ENCODE measurements around the gene CD63. TPM values are rescaled to one million over a fixed set of nuclear protein-coding genes. Genes with fewer than 3 reads are reported as not detected.

Gene CD63
- total and polyA plus RNA-seq, 9 of the 15 experiments (the other 6 are each of a cell fraction or from before 2014, with no cell fraction given), result 313 to 735 (median 433) TPM

- no peak overlapping the region for H3K4me3 ChIP-seq
- DNase-seq (ENCODE audit: extremely low read depth in 1 of 4, low spot score in 3 of 4) (peak; percentile 48 to 84 (median 63)), ATAC-seq (peak; percentile 88), FAIRE-seq (peak; percentile 93)
- H3K27me3 ChIP-seq (ENCODE audit: control insufficient read depth in 2 of 2, insufficient read depth in 2 of 2, low read length in 2 of 2), result no peaks in the 10 kb centered on the region
- no peaks in the 10 kb centered on the region for H3K9me1 ChIP-seq (ENCODE audit: control insufficient read depth, insufficient read depth, low read length)
- 45% methylated on average over 4 of the region's 6 CpGs for WGBS (ENCODE audit: insufficient coverage, low coverage, missing lambda C conversion rate)
- peak overlapping the region; percentile 95 for H2AFZ ChIP-seq (ENCODE audit: low read depth, low read length)
- ChIA-PET CTCF (ENCODE audit: low intra/inter-chr PET ratio) (interaction anchor here (0.7 to 2.2 kb wide), 5 partner anchors 12 to 548 kb away, joined by 3 to 20 read pairs (median 3); a partner anchor contains a TSS), POLR2A (interaction anchor here (0.5 to 3.7 kb wide), 3 partner anchors 8 to 302 kb away, joined by 3 to 25 read pairs (median 3); partner anchors contain the start of gene CD63)
- BruUV-seq (replicated peaks), result no TSS peak
- H3K4me1 ChIP-seq (replicated peaks in 1 of 2; ENCODE audit: control insufficient read depth in 2 of 2, insufficient read depth in 2 of 2, low read length in 2 of 2), result peaks cover 18% of the 10 kb centered on the region in 2 experiments
- H3K79me2 ChIP-seq (ENCODE audit: control insufficient read depth, insufficient read depth, low read length), result no peaks in the 10 kb centered on the region
- H3K9me3 ChIP-seq (replicated peaks; ENCODE audit: control insufficient read depth, insufficient read depth, low read depth, low read length), result no peaks in the 10 kb centered on the region
- intact Hi-C loops (cut with micrococcal nuclease) (loop anchor here (1.0 to 5.0 kb wide), 4 partner anchors 13 to 550 kb away; a partner anchor contains a TSS), in situ Hi-C loops (cut with MboI) (loop anchor here (5.0 kb wide), 2 partner anchors 205 to 295 kb away; no protein-coding TSS in a partner anchor)
- H3K27ac ChIP-seq (ENCODE audit: extremely low read depth, low read depth, low read length), result no peak overlapping the region
- no peak overlapping the region for H3K4me2 ChIP-seq (ENCODE audit: insufficient read depth, low read length)
- peak overlapping the region in 1 of 2 experiments; percentile 1; a peak in 1 of 4 replicates for H3K9ac ChIP-seq (ENCODE audit: insufficient read depth in 1 of 2, low read depth in 2 of 2, low read length in 2 of 2)
- H4K20me1 ChIP-seq (replicated peaks; ENCODE audit: control insufficient read depth, insufficient read depth, low read length), result no peaks in the 10 kb centered on the region
- H3K36me3 ChIP-seq (ENCODE audit: control insufficient read depth, insufficient read depth, low read length), result no peaks in the 10 kb centered on the region
- TF ChIP-seq ZNF143 (CRISPR knock-in tag; IDR thresholded peaks at IDR 0.05) (no peak), POLR3G (IDR thresholded peaks at IDR 0.05; ENCODE audit: extremely low read depth, insufficient read length, insufficient replicate concordance) (no peak), CBFA2T2 (conservative IDR thresholded peaks at IDR 0.05) (no peak), MAZ (CRISPR knock-in tag; conservative IDR thresholded peaks at IDR 0.05 in 1 of 2, IDR thresholded peaks at IDR 0.05 in 1 of 2) (peak in 1 of 2 experiments; percentile 75; a peak in 2 of 4 replicates), SMC3 (conservative IDR thresholded peaks at IDR 0.05; ENCODE audit: insufficient read depth, low read depth, low read length) (peak; percentile 77), ATF7 (IDR thresholded peaks at IDR 0.05) (peak; percentile 45; the same call in 1 of the 2 replicates), RB1 (IDR thresholded peaks at IDR 0.05; ENCODE audit: low read depth) (peak; percentile 73; the same call in 1 of the 2 replicates), GTF2B (IDR thresholded peaks at IDR 0.05; ENCODE audit: extremely low read depth, insufficient read length) (no peak), ARNT (IDR thresholded peaks at IDR 0.05) (0 out of 4 replicates have a peak, but pooled peaks of 1 of the 2 experiments have one; percentile 30), ARHGAP35 (IDR thresholded peaks at IDR 0.05; ENCODE audit: partially characterized antibody) (no peak), ZNF785 (CRISPR knock-in tag; IDR thresholded peaks at IDR 0.05) (no peak), MTA2 (IDR thresholded peaks at IDR 0.05; ENCODE audit: low read depth) (no peak), ZNF316 (IDR thresholded peaks at IDR 0.05) (peak; percentile 87), NONO (IDR thresholded peaks at IDR 0.05; ENCODE audit: low read depth in 2 of 2, low read length in 1 of 2) (no peak), SREBF2 (CRISPR knock-in tag; IDR thresholded peaks at IDR 0.05) (no peak), XRCC5 (IDR thresholded peaks at IDR 0.05; ENCODE audit: low read depth, low read length) (no peak)
- TF ChIP-seq, protein P1, sequence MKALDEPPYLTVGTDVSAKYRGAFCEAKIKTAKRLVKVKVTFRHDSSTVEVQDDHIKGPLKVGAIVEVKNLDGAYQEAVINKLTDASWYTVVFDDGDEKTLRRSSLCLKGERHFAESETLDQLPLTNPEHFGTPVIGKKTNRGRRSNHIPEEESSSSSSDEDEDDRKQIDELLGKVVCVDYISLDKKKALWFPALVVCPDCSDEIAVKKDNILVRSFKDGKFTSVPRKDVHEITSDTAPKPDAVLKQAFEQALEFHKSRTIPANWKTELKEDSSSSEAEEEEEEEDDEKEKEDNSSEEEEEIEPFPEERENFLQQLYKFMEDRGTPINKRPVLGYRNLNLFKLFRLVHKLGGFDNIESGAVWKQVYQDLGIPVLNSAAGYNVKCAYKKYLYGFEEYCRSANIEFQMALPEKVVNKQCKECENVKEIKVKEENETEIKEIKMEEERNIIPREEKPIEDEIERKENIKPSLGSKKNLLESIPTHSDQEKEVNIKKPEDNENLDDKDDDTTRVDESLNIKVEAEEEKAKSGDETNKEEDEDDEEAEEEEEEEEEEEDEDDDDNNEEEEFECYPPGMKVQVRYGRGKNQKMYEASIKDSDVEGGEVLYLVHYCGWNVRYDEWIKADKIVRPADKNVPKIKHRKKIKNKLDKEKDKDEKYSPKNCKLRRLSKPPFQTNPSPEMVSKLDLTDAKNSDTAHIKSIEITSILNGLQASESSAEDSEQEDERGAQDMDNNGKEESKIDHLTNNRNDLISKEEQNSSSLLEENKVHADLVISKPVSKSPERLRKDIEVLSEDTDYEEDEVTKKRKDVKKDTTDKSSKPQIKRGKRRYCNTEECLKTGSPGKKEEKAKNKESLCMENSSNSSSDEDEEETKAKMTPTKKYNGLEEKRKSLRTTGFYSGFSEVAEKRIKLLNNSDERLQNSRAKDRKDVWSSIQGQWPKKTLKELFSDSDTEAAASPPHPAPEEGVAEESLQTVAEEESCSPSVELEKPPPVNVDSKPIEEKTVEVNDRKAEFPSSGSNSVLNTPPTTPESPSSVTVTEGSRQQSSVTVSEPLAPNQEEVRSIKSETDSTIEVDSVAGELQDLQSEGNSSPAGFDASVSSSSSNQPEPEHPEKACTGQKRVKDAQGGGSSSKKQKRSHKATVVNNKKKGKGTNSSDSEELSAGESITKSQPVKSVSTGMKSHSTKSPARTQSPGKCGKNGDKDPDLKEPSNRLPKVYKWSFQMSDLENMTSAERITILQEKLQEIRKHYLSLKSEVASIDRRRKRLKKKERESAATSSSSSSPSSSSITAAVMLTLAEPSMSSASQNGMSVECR (CRISPR knock-in tag; IDR thresholded peaks at IDR 0.05), result 0 out of 2 replicates have a peak, but pooled peaks have one; percentile 46
These were observed 8.2 kb upstream of the CD63 start for GRCh38 chr12:55736780-55737580.

Data from K562 (cell line).